K562 (cell line): ENCODE data around the gene ZNF438. TPM values are rescaled to one million over a fixed set of nuclear protein-coding genes. Genes with fewer than 3 reads are reported as not detected.

Experiments
- ATAC-seq: fragments of 200-7000 bp; cut with Tn5 transposase; 3 replicates; pipeline ENCODE4 v1.9.1; 2020; ENCODE audit warnings: moderate library complexity
- BruUV-seq: library from RNA; stranded (reverse); fragments of 400-500 nt; replicated peaks from 2 replicates; lab custom pipeline; 2021; lab: Mats Ljungman, UMichigan
- CTCF ChIA-PET: fragments of 300-600 bp; formaldehyde crosslinking; extraction: SDS; loops from one replicate; lab custom pipeline; 2021; ENCODE audit warnings: low intra/inter-chr PET ratio; lab: Yijun Ruan, JAX
- POLR2A ChIA-PET: fragments of 300-600, 350-650 bp; sonication (Branson Sonifier 250); formaldehyde crosslinking; extraction: SDS; loops from one replicate; lab custom pipeline; 2021; ENCODE audit warnings: antibody characterized with exemption, inconsistent platforms; lab: Yijun Ruan, JAX
- DNase-seq, 4 experiments: peaks; one replicate each; pipeline versions ENCODE4 v3.0.0 to v3.0.0-alpha.2; 2011 to 2018; ENCODE audit warnings: low spot score in 3 of 4, mixed read lengths in 3 of 4; ENCODE audit errors: extremely low read depth in 1 of 4
- FAIRE-seq: peaks from 2 replicates; lab custom pipeline; 2011; peaks lifted over from hg19 to GRCh38; lab: Jason Lieb, UNC
- H2AFZ ChIP-seq: 2 replicates; pipeline ENCODE4 v1.6.0; 2011; ENCODE audit warnings: low read depth, low read length, control low read depth, inconsistent platforms
- H3K27ac ChIP-seq: fragments of 200-600 bp; 3 replicates; pipeline ENCODE4 v1.8.0; 2011; ENCODE audit warnings: low read depth, mild to moderate bottlenecking, control low read depth, inconsistent platforms, low read length, moderate library complexity, mixed read lengths; ENCODE audit errors: extremely low read depth
- H3K27me3 ChIP-seq, 2 experiments: fragments of 300-600 bp in 1 of 2; 2 replicates in 1 of 2; 3 replicates in 1 of 2; pipeline versions ENCODE4 v1.6.0 to v1.8.0; 2011; ENCODE audit warnings: inconsistent platforms in 2 of 2, low read length in 2 of 2, mild to moderate bottlenecking in 1 of 2, mixed read lengths in 1 of 2, moderate library complexity in 1 of 2; ENCODE audit not compliant: control insufficient read depth in 2 of 2, insufficient read depth in 2 of 2
- H3K36me3 ChIP-seq: fragments of 300-600 bp; 3 replicates; pipeline ENCODE4 v1.8.0; 2011; ENCODE audit warnings: mild to moderate bottlenecking, low read length, inconsistent platforms; ENCODE audit not compliant: control insufficient read depth, insufficient read depth
- H3K4me1 ChIP-seq, 2 experiments: fragments of 200-600 bp in 1 of 2; replicated peaks in 1 of 2; 2 replicates in 1 of 2; 3 replicates in 1 of 2; pipeline versions ENCODE4 v1.5.1 to v1.8.0; 2011; ENCODE audit warnings: inconsistent platforms in 2 of 2, low read length in 2 of 2, mild to moderate bottlenecking in 1 of 2, mixed read lengths in 1 of 2, moderate library complexity in 1 of 2; ENCODE audit not compliant: control insufficient read depth in 2 of 2, insufficient read depth in 2 of 2
- H3K4me2 ChIP-seq: 2 replicates; pipeline ENCODE4 v1.6.1; 2011; ENCODE audit warnings: low read length, control low read depth, inconsistent platforms, mixed read lengths; ENCODE audit not compliant: insufficient read depth
- H3K4me3 ChIP-seq: fragments of 200-600 bp; sonication (generic), shearing (Covaris generic); 2 replicates; pipeline ENCODE4 v1.5.1; 2016; ENCODE audit warnings: control low read depth, inconsistent platforms
- H3K79me2 ChIP-seq: fragments of 200-600 bp; 3 replicates; pipeline ENCODE4 v1.8.0; 2011; ENCODE audit warnings: low read length, inconsistent platforms; ENCODE audit not compliant: control insufficient read depth, insufficient read depth
- H3K9ac ChIP-seq, 2 experiments: 2 replicates each; pipeline versions ENCODE4 v1.6.0 to v1.6.1; 2011; ENCODE audit warnings: low read depth in 2 of 2, low read length in 2 of 2, control low read depth in 1 of 2, inconsistent platforms in 1 of 2, mild to moderate bottlenecking in 1 of 2, mixed read lengths in 1 of 2; ENCODE audit not compliant: insufficient read depth in 1 of 2
- H3K9me1 ChIP-seq: one replicate; pipeline ENCODE4 v1.6.0; 2011; ENCODE audit warnings: inconsistent platforms, mild to moderate bottlenecking, low read length, moderate library complexity; ENCODE audit not compliant: control insufficient read depth, insufficient read depth
- H3K9me3 ChIP-seq: replicated peaks from 2 replicates; pipeline ENCODE4 v1.5.1; 2011; ENCODE audit warnings: low read depth, low read length, inconsistent platforms; ENCODE audit not compliant: control insufficient read depth, insufficient read depth
- H4K20me1 ChIP-seq: replicated peaks from 2 replicates; pipeline ENCODE4 v1.6.1; 2011; ENCODE audit warnings: low read length, inconsistent platforms, mixed read lengths; ENCODE audit not compliant: control insufficient read depth, insufficient read depth
- ARID2 ChIP-seq: fragments of 450-650 bp; IDR thresholded peaks from 2 replicates; pipeline ENCODE4 v1.6.1; 2017; ENCODE audit warnings: antibody characterized with exemption, mild to moderate bottlenecking
- ESRRA ChIP-seq: fragments of 450-650 bp; IDR thresholded peaks from 2 replicates; pipeline ENCODE4 v1.6.1; 2014; ENCODE audit warnings: low read depth, mild to moderate bottlenecking, moderate library complexity, borderline replicate concordance
- ETV1 ChIP-seq: fragments of 450-650 bp; conservative IDR thresholded peaks from 2 replicates; pipeline ENCODE4 v1.6.1; 2016; ENCODE audit warnings: missing genetic modification characterization, control low read depth, low read depth, missing compliant biosample characterization
- FOSL1 ChIP-seq: fragments of 200-800 bp; sonication (Bioruptor generic); conservative IDR thresholded peaks from 2 replicates; pipeline ENCODE4 v1.6.1; 2016; ENCODE audit warnings: missing genetic modification characterization, missing compliant biosample characterization
- FOXJ2 ChIP-seq: fragments of 200-800 bp; sonication (Bioruptor generic); IDR thresholded peaks from 2 replicates; pipeline ENCODE4 v1.6.1; 2016; ENCODE audit warnings: missing genetic modification characterization, missing compliant biosample characterization
- GABPA ChIP-seq: fragments of 200-800 bp; sonication (Bioruptor generic); conservative IDR thresholded peaks from 2 replicates; pipeline ENCODE4 v1.6.1; 2016; ENCODE audit warnings: low read depth, missing genetic modification characterization, missing compliant biosample characterization
- NCOA4 ChIP-seq: fragments of 450-650 bp; IDR thresholded peaks from 2 replicates; pipeline ENCODE4 v1.6.1; 2018; ENCODE audit warnings: mild to moderate bottlenecking; ENCODE audit not compliant: partially characterized antibody
- SFPQ ChIP-seq: fragments of 200-400 bp; formaldehyde crosslinking; IDR thresholded peaks from 2 replicates; pipeline ENCODE4 v1.6.1; 2017; ENCODE audit warnings: mild to moderate bottlenecking, low read depth, low read length, moderate library complexity
- ZNF224 ChIP-seq: sonication (generic); formaldehyde crosslinking; IDR thresholded peaks from 2 replicates; pipeline ENCODE4 v1.8.0; 2022; ENCODE audit warnings: mild to moderate bottlenecking, missing genetic modification reagents
- WGBS: fragments of 100-300 bp; shearing (Covaris generic); methylation state at CpG from one replicate; pipeline ENCODE4 v1.1.6; 2016; ENCODE audit warnings: low coverage, mixed read lengths; ENCODE audit not compliant: insufficient coverage; ENCODE audit errors: missing lambda C conversion rate; 5-methylcytosine and 5-hydroxymethylcytosine counted together
- in situ Hi-C: fragments of 300-500 bp; cut with MboI; formaldehyde crosslinking; loops from 4 replicates; pipeline ENCODE4 v1.15.0; 2018; ENCODE audit warnings: inconsistent platforms, mixed read lengths
- intact Hi-C: fragments of 100-400 bp; cut with micrococcal nuclease; formaldehyde crosslinking; loops from 2 replicates; pipeline ENCODE4 v1.14.2; 2022
- polyA plus RNA-seq, 8 experiments: library from polyadenylated mRNA; depleted of rRNA in 4 of 8; stranded (reverse) in 5 of 8; unstranded in 3 of 8; fragments of >200 nt; fragmentation: Nextera tagmentation in 2 of 8; fragmentation: Illumina TruSeq in 1 of 8; extraction: Ambion mirVana in 2 of 8; extraction: Trizol in 1 of 8; gene quantifications; 2 replicates each; pipeline versions ENCODE4 v1.2.1 to v1.2.3, GENCODE V29; 2011 to 2014; ENCODE audit warnings: inconsistent platforms in 1 of 8, missing spikeins in 1 of 8
- total RNA-seq, 7 experiments: library from RNA; depleted of rRNA in 6 of 7; stranded (reverse); fragments of >200 nt in 6 of 7; fragmentation: Illumina TruSeq in 2 of 7; extraction: Trizol in 2 of 7; gene quantifications; 2 replicates each; pipeline versions ENCODE4 v1.2.1 to v1.2.3, GENCODE V29; 2011 to 2021; ENCODE audit warnings: low replicate concordance in 1 of 7

ZNF438 gene
- total and polyA plus RNA-seq, 9 of the 15 experiments (the other 6 are each of a cell fraction or from before 2014, with no cell fraction given), result 0.45 to 1.5 (median 0.91) TPM

GRCh38 chr10:30999070-30999712 is 32.5 kb downstream of the ZNF438 start:
- DNase-seq, result no peak
- no peak for ATAC-seq
- H3K27me3 ChIP-seq, result no peaks in the 10 kb centered on the region
- CTCF ChIA-PET, result no interaction called here
- 0 out of 2 replicates have a peak, but pooled peaks have one; percentile 14 for TF ChIP-seq GABPA
- TF ChIP-seq NCOA4, result no peak
- TF ChIP-seq SFPQ, result no peak
- no peak for TF ChIP-seq ARID2
- TF ChIP-seq ESRRA, result peak; percentile 45; the same call in 1 of the 2 replicates
- 0 out of 2 replicates have a peak, but pooled peaks have one; percentile 8 for TF ChIP-seq FOXJ2 (tag)
- TF ChIP-seq ETV1 (tag), result peak; percentile 55; the same call in 1 of the 2 replicates
- TF ChIP-seq ZNF224 (CRISPR knock-in tag), result no peak
- peak; percentile 38; the same call in 1 of the 2 replicates for TF ChIP-seq FOSL1 (tag)
- TF ChIP-seq, all 486 proteins: peak for 5
- Histone ChIP-seq H4K20me1 (no peaks in the 10 kb centered on the region), H3K4me1 (no peaks in the 10 kb centered on the region), H3K79me2 (no peaks in the 10 kb centered on the region), H3K9ac (no peak overlapping the region), H3K4me3 (no peak overlapping the region), H3K36me3 (no peaks in the 10 kb centered on the region), H3K4me2 (no peak overlapping the region), H3K9me3 (no peaks in the 10 kb centered on the region), H2AFZ (no peak overlapping the region), H3K9me1 (no peaks in the 10 kb centered on the region), H3K27ac (no peak overlapping the region)
- FAIRE-seq, result peak; percentile 65
- BruUV-seq, result no TSS peak
- in situ Hi-C loops (no loop called here), intact Hi-C loops (no loop called here)
- 12% methylated on average over 3 of the region's 3 CpGs for WGBS
- POLR2A ChIA-PET, result interaction anchor here (0.6 to 1.1 kb wide), 2 partner anchors 9 to 232 kb away, joined by 3 read pairs; no protein-coding TSS in a partner anchor
